ENCODE measurements around the gene TMEM163. TPM values are rescaled to one million over a fixed set of nuclear protein-coding genes. Genes with fewer than 3 reads are reported as not detected.
"Not testable (repeated sequence)": the region's sequence is repeated elsewhere in the genome, so short reads cannot be mapped to it uniquely, and the experiment has no call there.

TMEM163 gene
- total RNA-seq, 1 donor from 2014 or later, result 0.21 TPM

GRCh38 chr2:134636714-134637113, 82.1 kb downstream of the TMEM163 start:
- Mint-ChIP-seq H3K27me3 (ENCODE audit: insufficient read depth) (peaks cover 3% of the 10 kb centered on the region), H3K4me1 (ENCODE audit: low read depth) (no peaks in the 10 kb centered on the region), H3K9me3 (no peaks in the 10 kb centered on the region), H3K4me3 (no peak overlapping the region), H3K27ac (no peak overlapping the region), H3K36me3 (ENCODE audit: low read depth) (no peaks in the 10 kb centered on the region)
- DNase-seq (ENCODE audit: low spot score), result no peak
- intact Hi-C loops (cut with micrococcal nuclease), result no loop called here

GRCh38 chr2:134634054-134634753, 84.6 kb downstream of the TMEM163 start:
- Mint-ChIP-seq H3K36me3 (ENCODE audit: low read depth) (no peaks in the 10 kb centered on the region), H3K4me1 (ENCODE audit: low read depth) (no peaks in the 10 kb centered on the region), H3K4me3 (no peak overlapping the region), H3K27me3 (ENCODE audit: insufficient read depth) (peaks cover 3% of the 10 kb centered on the region), H3K27ac (no peak overlapping the region), H3K9me3 (no peaks in the 10 kb centered on the region)
- DNase-seq (ENCODE audit: low spot score), result no peak
- intact Hi-C loops (cut with micrococcal nuclease), result no loop called here

GRCh38 chr2:134630504-134631159, 88.2 kb downstream of the TMEM163 start:
- peaks cover 4% of the 10 kb centered on the region for H3K27me3 Mint-ChIP-seq (ENCODE audit: insufficient read depth)
- H3K4me1 Mint-ChIP-seq (ENCODE audit: low read depth), result no peaks in the 10 kb centered on the region
- no peaks in the 10 kb centered on the region for H3K36me3 Mint-ChIP-seq (ENCODE audit: low read depth)
- DNase-seq (ENCODE audit: low spot score), result no peak
- no peak overlapping the region for H3K4me3 Mint-ChIP-seq
- no peak overlapping the region for H3K27ac Mint-ChIP-seq
- no peaks in the 10 kb centered on the region for H3K9me3 Mint-ChIP-seq
- intact Hi-C loops (cut with micrococcal nuclease), result no loop called here

GRCh38 chr2:134628453-134628852, 90.3 kb downstream of the TMEM163 start:
- intact Hi-C loops (cut with micrococcal nuclease), result no loop called here
- H3K4me1 Mint-ChIP-seq (ENCODE audit: low read depth), result peaks cover 9% of the 10 kb centered on the region
- H3K9me3 Mint-ChIP-seq, result no peaks in the 10 kb centered on the region
- no peak overlapping the region for H3K4me3 Mint-ChIP-seq
- H3K36me3 Mint-ChIP-seq (ENCODE audit: low read depth), result no peaks in the 10 kb centered on the region
- no peak for DNase-seq (ENCODE audit: low spot score)
- peaks cover 3% of the 10 kb centered on the region for H3K27me3 Mint-ChIP-seq (ENCODE audit: insufficient read depth)
- H3K27ac Mint-ChIP-seq, result no peak overlapping the region

GRCh38 chr2:134626781-134627180, 92.0 kb downstream of the TMEM163 start:
- no peaks in the 10 kb centered on the region for H3K36me3 Mint-ChIP-seq (ENCODE audit: low read depth)
- peaks cover 6% of the 10 kb centered on the region for H3K27me3 Mint-ChIP-seq (ENCODE audit: insufficient read depth)
- intact Hi-C loops (cut with micrococcal nuclease), result no loop called here
- H3K4me1 Mint-ChIP-seq (ENCODE audit: low read depth), result peaks cover 9% of the 10 kb centered on the region
- H3K27ac Mint-ChIP-seq, result no peak overlapping the region
- no peaks in the 10 kb centered on the region for H3K9me3 Mint-ChIP-seq
- no peak for DNase-seq (ENCODE audit: low spot score)
- H3K4me3 Mint-ChIP-seq, result no peak overlapping the region

GRCh38 chr2:134625311-134625710, 93.5 kb downstream of the TMEM163 start:
- H3K36me3 Mint-ChIP-seq (ENCODE audit: low read depth), result no peaks in the 10 kb centered on the region
- no peaks in the 10 kb centered on the region for H3K9me3 Mint-ChIP-seq
- no peak overlapping the region for H3K27ac Mint-ChIP-seq
- intact Hi-C loops (cut with micrococcal nuclease), result loop anchor here (2.0 kb wide), 1 partner anchor 43 kb away; no protein-coding TSS in a partner anchor
- peaks cover 9% of the 10 kb centered on the region for H3K4me1 Mint-ChIP-seq (ENCODE audit: low read depth)
- peaks cover 6% of the 10 kb centered on the region for H3K27me3 Mint-ChIP-seq (ENCODE audit: insufficient read depth)
- DNase-seq (ENCODE audit: low spot score), result no peak
- H3K4me3 Mint-ChIP-seq, result no peak overlapping the region

- H3K4me3 Mint-ChIP-seq, result no peak overlapping the region
- no peak for DNase-seq (ENCODE audit: low spot score)
- intact Hi-C loops (cut with micrococcal nuclease), result loop anchor here (2.0 to 5.0 kb wide), 2 partner anchors 45 to 371 kb away; partner anchors contain the start of gene MGAT5
- peaks cover 9% of the 10 kb centered on the region for H3K4me1 Mint-ChIP-seq (ENCODE audit: low read depth)
- H3K27me3 Mint-ChIP-seq (ENCODE audit: insufficient read depth), result peaks cover 6% of the 10 kb centered on the region
- H3K9me3 Mint-ChIP-seq, result peaks cover 8% of the 10 kb centered on the region
- no peak overlapping the region for H3K27ac Mint-ChIP-seq
- no peaks in the 10 kb centered on the region for H3K36me3 Mint-ChIP-seq (ENCODE audit: low read depth)
Observed at GRCh38 chr2:134623796-134624195, 95.0 kb downstream of the TMEM163 start.

GRCh38 chr2:134623046-134623445, 95.8 kb downstream of the TMEM163 start:
- peaks cover 11% of the 10 kb centered on the region for H3K9me3 Mint-ChIP-seq
- peaks cover 3% of the 10 kb centered on the region for H3K27me3 Mint-ChIP-seq (ENCODE audit: insufficient read depth)
- no peak overlapping the region for H3K27ac Mint-ChIP-seq
- H3K4me1 Mint-ChIP-seq (ENCODE audit: low read depth), result peaks cover 9% of the 10 kb centered on the region
- no peaks in the 10 kb centered on the region for H3K36me3 Mint-ChIP-seq (ENCODE audit: low read depth)
- intact Hi-C loops (cut with micrococcal nuclease), result loop anchor here (5.0 kb wide), 1 partner anchor 371 kb away; the partner anchor contains the start of gene MGAT5
- H3K4me3 Mint-ChIP-seq, result no peak overlapping the region
- DNase-seq (ENCODE audit: low spot score), result no peak

GRCh38 chr2:134621939-134622705, 96.7 kb downstream of the TMEM163 start:
- intact Hi-C loops (cut with micrococcal nuclease), result loop anchor here (5.0 kb wide), 1 partner anchor 370 kb away; the partner anchor contains the start of gene MGAT5
- no peak overlapping the region for H3K4me3 Mint-ChIP-seq
- H3K27me3 Mint-ChIP-seq (ENCODE audit: insufficient read depth), result peaks cover 3% of the 10 kb centered on the region
- no peak for DNase-seq (ENCODE audit: low spot score)
- peaks cover 11% of the 10 kb centered on the region for H3K9me3 Mint-ChIP-seq
- H3K27ac Mint-ChIP-seq, result no peak overlapping the region
- H3K36me3 Mint-ChIP-seq (ENCODE audit: low read depth), result no peaks in the 10 kb centered on the region
- H3K4me1 Mint-ChIP-seq (ENCODE audit: low read depth), result peaks cover 9% of the 10 kb centered on the region

GRCh38 chr2:134619250-134619649, 99.5 kb downstream of the TMEM163 start:
- intact Hi-C loops (cut with micrococcal nuclease), result no loop called here
- no peak for DNase-seq (ENCODE audit: low spot score)
- Mint-ChIP-seq H3K4me1 (ENCODE audit: low read depth) (peaks cover 8% of the 10 kb centered on the region), H3K4me3 (no peak overlapping the region), H3K9me3 (peaks cover 11% of the 10 kb centered on the region), H3K27me3 (ENCODE audit: insufficient read depth) (peaks cover 3% of the 10 kb centered on the region), H3K36me3 (ENCODE audit: low read depth) (no peaks in the 10 kb centered on the region), H3K27ac (no peak overlapping the region)

GRCh38 chr2:134615480-134615879, 103.3 kb downstream of the TMEM163 start:
- H3K27ac Mint-ChIP-seq; intact Hi-C loops (cut with micrococcal nuclease); H3K4me3 Mint-ChIP-seq; H3K4me1 Mint-ChIP-seq (ENCODE audit: low read depth); DNase-seq (ENCODE audit: low spot score); H3K36me3 Mint-ChIP-seq (ENCODE audit: low read depth); H3K27me3 Mint-ChIP-seq (ENCODE audit: insufficient read depth): not testable (repeated sequence)
- peaks cover 32% of the 10 kb centered on the region for H3K9me3 Mint-ChIP-seq

GRCh38 chr2:134611316-134611715, 107.5 kb downstream of the TMEM163 start:
- intact Hi-C loops (cut with micrococcal nuclease), result no loop called here
- no peak overlapping the region for H3K27ac Mint-ChIP-seq
- no peak for DNase-seq (ENCODE audit: low spot score)

GRCh38 chr2:134610871-134611270, 107.9 kb downstream of the TMEM163 start:
- peaks cover 2% of the 10 kb centered on the region for H3K27me3 Mint-ChIP-seq (ENCODE audit: insufficient read depth)
- DNase-seq (ENCODE audit: low spot score), result no peak
- intact Hi-C loops (cut with micrococcal nuclease), result no loop called here
- no peak overlapping the region for H3K4me3 Mint-ChIP-seq
- H3K27ac Mint-ChIP-seq, result no peak overlapping the region
- H3K36me3 Mint-ChIP-seq (ENCODE audit: low read depth), result no peaks in the 10 kb centered on the region
- no peaks in the 10 kb centered on the region for H3K4me1 Mint-ChIP-seq (ENCODE audit: low read depth)
- H3K9me3 Mint-ChIP-seq, result peaks cover 27% of the 10 kb centered on the region

More at GRCh38 chr2:134611316-134611715, 107.5 kb downstream of the TMEM163 start:
- H3K27me3 Mint-ChIP-seq (ENCODE audit: insufficient read depth), result peaks cover 2% of the 10 kb centered on the region
- H3K4me3 Mint-ChIP-seq, result no peak overlapping the region
- no peaks in the 10 kb centered on the region for H3K36me3 Mint-ChIP-seq (ENCODE audit: low read depth)
- H3K9me3 Mint-ChIP-seq, result peaks cover 25% of the 10 kb centered on the region
- H3K4me1 Mint-ChIP-seq (ENCODE audit: low read depth), result no peaks in the 10 kb centered on the region
